ENCODE measurements around the gene FBN1. TPM values are rescaled to one million over a fixed set of nuclear protein-coding genes. Genes with fewer than 3 reads are reported as not detected.

FBN1 gene
- total RNA-seq, 4 donors from 2014 or later: 13.0 to 28.0 (median 20.9) TPM

GRCh38 chr15:48624700-48625099 is 20.8 kb downstream of the FBN1 start:
- Histone ChIP-seq H3K36me3 (no peaks in the 10 kb centered on the region), H3K4me3 (no peak overlapping the region), H3K27me3 (no peaks in the 10 kb centered on the region), H3K27ac (no peak overlapping the region), H3K9me3 (no peaks in the 10 kb centered on the region), H3K4me1 (peaks cover 4 to 14% of the 10 kb centered on the region in 2 donors)
- DNase-seq (no peak), ATAC-seq (no peak)
- in situ Hi-C loops (cut with MboI; ENCODE audit: low sequenced_read_pairs in 4 of 4) (loop anchor here in 2 of 4 donors (25.0 kb wide), 1 partner anchor 262 kb away; no protein-coding TSS in a partner anchor), intact Hi-C loops (cut with DNase I; ENCODE audit: low total_unique reads) (no loop called here)
- TF ChIP-seq POLR2A (IDR thresholded peaks at IDR 0.05) (no peak), CTCF (IDR thresholded peaks at IDR 0.05 in 4 of 5, conservative IDR thresholded peaks at IDR 0.05 in 1 of 5) (no peak)

DNA sequence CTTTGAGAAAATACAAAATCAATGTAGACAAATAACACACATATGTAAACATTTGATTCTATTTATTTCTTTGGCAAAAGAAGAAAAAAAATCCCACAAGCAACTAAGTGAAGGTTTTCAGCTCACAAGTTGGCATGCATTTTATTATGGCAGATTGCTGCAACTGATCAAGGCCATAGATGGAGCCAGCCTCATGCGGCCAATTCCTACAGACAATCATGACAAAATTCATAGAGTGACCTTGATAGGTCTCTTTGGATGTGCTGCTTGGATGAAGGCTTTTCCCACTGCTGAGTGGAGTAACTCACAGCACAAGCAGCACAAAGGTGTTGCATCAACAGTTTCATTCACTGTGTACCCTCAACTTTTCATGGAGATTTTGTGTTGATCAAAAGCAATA is 22.1 kb downstream of the FBN1 start:
- in situ Hi-C loops (cut with MboI; ENCODE audit: low sequenced_read_pairs in 4 of 4) (no loop called here), intact Hi-C loops (cut with DNase I; ENCODE audit: low total_unique reads) (no loop called here)
- H3K27me3 ChIP-seq: no peaks in the 10 kb centered on the region
- no peaks in the 10 kb centered on the region for H3K36me3 ChIP-seq
- peaks cover 4 to 14% of the 10 kb centered on the region in 2 donors for H3K4me1 ChIP-seq
- no peak overlapping the region for H3K27ac ChIP-seq
- ATAC-seq (no peak), DNase-seq (no peak)
- no peaks in the 10 kb centered on the region for H3K9me3 ChIP-seq
- no peak overlapping the region for H3K4me3 ChIP-seq
- no peak for TF ChIP-seq CTCF (IDR thresholded peaks at IDR 0.05 in 4 of 5, conservative IDR thresholded peaks at IDR 0.05 in 1 of 5)
- TF ChIP-seq POLR2A (IDR thresholded peaks at IDR 0.05): no peak

DNA sequence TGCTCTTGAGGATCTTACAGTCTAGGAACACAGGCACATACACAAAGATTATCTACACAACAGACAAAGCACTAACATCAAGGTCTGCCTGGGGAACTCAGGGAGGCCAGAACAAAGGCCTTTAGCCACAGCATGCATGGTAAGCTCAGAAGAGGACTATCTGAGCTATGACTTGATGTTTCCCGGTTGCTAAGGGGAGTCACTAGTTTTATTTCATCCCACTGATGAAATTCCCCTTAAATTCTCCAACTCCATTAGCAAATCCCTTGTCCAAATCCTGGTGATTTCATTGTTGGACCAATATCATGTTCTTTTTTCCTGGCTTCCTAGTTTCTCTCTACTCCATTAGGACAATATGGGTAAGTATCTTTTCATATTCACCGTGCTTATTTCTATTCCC is 23.3 kb downstream of the FBN1 start:
- H3K27me3 ChIP-seq: no peaks in the 10 kb centered on the region
- intact Hi-C loops (cut with DNase I; ENCODE audit: low total_unique reads) (no loop called here), in situ Hi-C loops (cut with MboI; ENCODE audit: low sequenced_read_pairs in 4 of 4) (no loop called here)
- H3K27ac ChIP-seq: no peak overlapping the region
- H3K4me1 ChIP-seq: peaks cover under 1 to 16% of the 10 kb centered on the region in 2 donors
- no peak for DNase-seq
- no peak for ATAC-seq
- no peaks in the 10 kb centered on the region for H3K9me3 ChIP-seq
- no peaks in the 10 kb centered on the region for H3K36me3 ChIP-seq
- no peak for TF ChIP-seq CTCF (IDR thresholded peaks at IDR 0.05 in 4 of 5, conservative IDR thresholded peaks at IDR 0.05 in 1 of 5)
- TF ChIP-seq POLR2A (IDR thresholded peaks at IDR 0.05): no peak
- H3K4me3 ChIP-seq: no peak overlapping the region

- H3K9me3 ChIP-seq: no peaks in the 10 kb centered on the region
- no peak overlapping the region for H3K27ac ChIP-seq
- in situ Hi-C loops (cut with MboI; ENCODE audit: low sequenced_read_pairs in 4 of 4) (no loop called here), intact Hi-C loops (cut with DNase I; ENCODE audit: low total_unique reads) (no loop called here)
- peaks cover 0 to 7% of the 10 kb centered on the region in 2 donors for H3K4me1 ChIP-seq
- DNase-seq (no peak), ATAC-seq (no peak)
- no peak for TF ChIP-seq CTCF (IDR thresholded peaks at IDR 0.05 in 4 of 5, conservative IDR thresholded peaks at IDR 0.05 in 1 of 5)
- no peaks in the 10 kb centered on the region for H3K27me3 ChIP-seq
- H3K4me3 ChIP-seq: no peak overlapping the region
- H3K36me3 ChIP-seq: no peaks in the 10 kb centered on the region
Observed at GRCh38 chr15:48619446-48619845, 26.1 kb downstream of the FBN1 start.

GRCh38 chr15:48617619-48618018 is 27.9 kb downstream of the FBN1 start:
- in situ Hi-C loops (cut with MboI; ENCODE audit: low sequenced_read_pairs in 4 of 4): no loop called here
- peaks cover 0 to 7% of the 10 kb centered on the region in 2 donors for H3K4me1 ChIP-seq
- no peaks in the 10 kb centered on the region for H3K27me3 ChIP-seq
- H3K36me3 ChIP-seq: no peaks in the 10 kb centered on the region
- intact Hi-C loops (cut with DNase I; ENCODE audit: low total_unique reads): no loop called here
- peak in 1 of 2 donors; percentile 66 for ATAC-seq
- H3K9me3 ChIP-seq: no peaks in the 10 kb centered on the region
- peak in 1 of 2 donors; percentile 17 for DNase-seq
- H3K4me3 ChIP-seq: no peak overlapping the region
- TF ChIP-seq CTCF (IDR thresholded peaks at IDR 0.05 in 4 of 5, conservative IDR thresholded peaks at IDR 0.05 in 1 of 5) (no peak), POLR2A (IDR thresholded peaks at IDR 0.05) (no peak)
- H3K27ac ChIP-seq: no peak overlapping the region

Measured in gastrocnemius medialis (tissue), 4 donors.